Stimulated activated CD8-positive, alpha-beta memory T cell treated with anti-CD3 and anti-CD28 coated beads, Interleukin-12 subunit alpha, Interleukin-12 subunit beta, amount 100 ng/mL, for 24 hours (primary cell): Measurements from ENCODE around the gene FHOD3.
"Not testable (repeated sequence)": the region's sequence is repeated elsewhere in the genome, so short reads cannot be mapped to it uniquely, and the experiment has no call there.

Experiments used
- DNase-seq: peaks from one replicate; pipeline ENCODE4 v3.0.0-alpha.2; 2020; ENCODE audit errors: extremely low read depth

Gene FHOD3

DNA sequence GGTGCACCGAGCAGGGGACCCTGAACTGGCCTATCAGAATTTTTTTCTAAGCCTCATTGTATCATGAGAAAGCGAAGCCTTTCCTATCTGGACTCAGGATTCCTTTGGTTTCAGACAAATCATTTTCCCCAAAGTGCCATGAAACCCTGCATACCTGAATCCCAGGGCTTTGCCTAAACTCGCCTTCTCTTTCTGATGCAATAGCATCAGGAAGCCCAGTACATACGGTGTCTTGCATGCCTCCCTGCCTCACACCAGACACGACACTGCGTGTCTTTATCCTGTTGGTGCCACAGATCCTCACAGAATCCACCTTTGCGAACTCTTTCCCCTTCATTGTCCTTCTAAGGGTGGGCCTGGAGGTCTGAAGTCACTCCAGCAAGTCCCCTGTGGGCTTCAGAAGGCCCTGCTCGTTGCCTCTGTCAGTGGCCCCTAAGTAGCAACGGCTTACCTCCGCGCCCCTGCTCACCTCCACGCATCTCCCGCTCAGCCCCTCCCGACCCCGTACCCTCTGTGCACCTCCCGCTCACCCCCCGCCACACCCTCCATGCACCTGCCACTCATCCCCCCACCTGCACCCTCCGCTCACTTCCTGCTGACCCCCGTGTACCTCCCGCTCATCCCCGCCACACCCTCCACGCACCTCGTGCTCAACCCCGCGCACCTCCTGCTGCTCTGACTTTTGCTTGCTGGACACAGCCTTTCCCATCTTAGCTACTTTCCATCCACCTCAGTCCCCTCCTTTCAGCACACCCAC is 447.9 kb downstream of the FHOD3 start:
- DNase-seq: no peak

DNA sequence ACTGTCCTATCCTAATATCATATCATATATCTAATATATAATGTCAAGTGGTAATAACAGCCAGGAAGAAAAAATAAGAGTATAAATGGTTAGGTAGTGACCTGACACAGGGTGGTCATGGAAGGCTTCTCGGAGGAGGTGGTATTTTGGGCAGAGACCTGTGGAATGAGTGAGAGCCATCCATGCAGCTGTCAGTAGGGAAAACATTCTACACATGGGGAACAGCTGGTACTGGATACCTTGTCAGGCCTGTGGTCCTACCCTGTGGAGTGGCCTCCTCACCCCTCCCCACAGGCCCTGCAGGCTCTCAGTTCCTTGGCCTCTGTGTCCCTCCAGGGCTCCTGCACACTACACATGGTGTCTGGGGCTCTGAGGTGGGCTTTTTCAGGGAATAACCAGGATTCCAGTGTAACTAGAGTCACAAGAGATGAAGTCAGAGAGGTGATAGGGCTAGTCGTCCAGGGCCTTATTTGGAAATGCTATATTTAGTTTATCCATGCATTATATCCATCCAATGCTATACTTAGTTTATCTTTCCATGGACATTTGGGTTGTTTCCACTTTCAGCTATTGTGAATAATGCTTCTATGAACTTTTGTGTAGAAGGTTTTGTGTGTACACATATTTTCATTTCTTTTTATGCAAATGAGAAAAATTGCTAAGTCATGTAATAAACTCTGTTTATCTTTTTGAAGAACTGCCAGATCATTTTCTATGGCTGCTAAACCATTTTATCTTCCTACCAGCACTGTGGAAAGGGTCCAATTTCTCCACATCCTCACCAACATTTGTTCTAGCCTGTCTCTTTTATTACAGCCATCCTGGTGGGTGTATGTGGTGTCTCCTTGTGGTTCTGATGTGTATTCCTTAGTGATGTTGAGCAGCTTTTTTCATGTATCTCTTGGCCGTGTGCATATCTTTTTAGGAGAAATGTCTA is 455.7 kb downstream of the FHOD3 start:
- no peak for DNase-seq

DNA sequence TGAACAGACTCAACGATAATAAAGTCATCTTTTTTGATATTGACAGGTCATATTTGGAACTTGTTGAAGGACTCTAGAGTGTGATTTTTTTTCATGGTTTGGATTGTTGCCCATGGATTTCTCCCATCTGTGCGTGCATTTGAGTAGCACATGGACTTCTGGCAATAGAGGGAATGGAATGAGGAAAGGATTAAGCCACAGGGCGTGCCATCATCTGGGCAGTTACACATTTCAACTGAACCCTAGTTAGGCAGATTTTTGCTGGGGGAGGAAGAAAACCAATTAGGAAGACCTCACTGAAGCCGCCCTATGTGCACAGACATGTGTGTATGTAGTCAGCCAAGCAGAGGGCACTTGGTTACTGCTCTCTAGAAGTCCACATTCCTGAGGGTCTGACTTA is 458.7 kb downstream of the FHOD3 start:
- no peak for DNase-seq

DNA sequence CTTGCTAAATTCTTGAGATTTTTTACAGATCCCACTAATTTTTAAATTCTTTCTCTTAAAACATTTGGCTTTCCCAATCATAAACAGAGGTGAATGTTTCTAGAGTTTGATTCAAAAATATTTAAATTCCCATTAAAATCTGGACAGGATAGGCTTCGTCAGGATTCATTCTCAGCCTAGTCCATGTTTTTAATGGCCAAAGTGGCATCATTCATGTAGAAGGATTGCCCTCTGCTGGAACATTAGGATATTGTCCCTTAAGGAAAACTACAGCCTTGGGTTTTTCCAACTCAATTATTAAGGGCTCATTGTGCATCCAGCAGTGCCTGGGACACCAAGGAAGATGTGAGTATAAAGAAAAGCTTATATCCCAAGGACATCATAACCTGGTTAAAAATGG is 459.6 kb downstream of the FHOD3 start:
- no peak for DNase-seq

DNA sequence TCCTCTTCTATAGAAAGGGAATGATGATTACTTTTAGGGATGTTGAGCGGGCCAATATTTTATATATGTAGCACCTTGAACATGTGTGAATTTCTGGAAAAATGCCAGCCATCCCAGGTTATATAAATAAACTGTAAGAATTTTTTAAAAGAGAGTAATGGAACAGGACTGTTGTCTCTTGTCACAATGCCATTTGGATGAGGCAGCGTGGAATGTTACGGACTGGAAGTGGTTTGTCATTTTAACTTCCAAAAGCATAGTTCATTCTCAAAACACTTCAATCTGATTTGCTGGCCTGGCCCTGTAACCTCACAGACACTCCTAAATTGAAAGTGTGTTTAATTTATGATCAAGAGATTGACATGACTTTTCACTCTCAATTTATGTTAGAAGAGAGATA is 460.5 kb downstream of the FHOD3 start:
- DNase-seq: no peak

DNA sequence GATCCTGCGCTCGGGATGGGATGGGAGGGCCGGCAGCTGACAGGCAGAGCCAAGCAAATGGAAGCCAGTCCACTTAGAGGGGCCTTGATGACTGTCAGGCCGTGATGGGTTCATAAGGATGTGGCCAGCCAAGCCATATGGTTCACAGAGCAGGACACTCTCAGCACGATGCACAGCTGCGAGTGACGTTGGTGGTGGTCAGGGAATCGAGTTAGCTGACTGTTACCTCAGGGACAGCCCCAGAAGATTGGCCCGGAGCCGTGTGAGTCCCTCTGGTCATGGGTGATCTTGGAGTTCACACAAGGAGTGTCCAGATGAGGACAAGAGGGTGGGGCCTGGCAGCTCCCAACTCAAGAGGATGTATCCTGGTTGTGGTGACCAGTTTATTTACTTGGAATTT is 461.1 kb downstream of the FHOD3 start:
- no peak for DNase-seq

DNA sequence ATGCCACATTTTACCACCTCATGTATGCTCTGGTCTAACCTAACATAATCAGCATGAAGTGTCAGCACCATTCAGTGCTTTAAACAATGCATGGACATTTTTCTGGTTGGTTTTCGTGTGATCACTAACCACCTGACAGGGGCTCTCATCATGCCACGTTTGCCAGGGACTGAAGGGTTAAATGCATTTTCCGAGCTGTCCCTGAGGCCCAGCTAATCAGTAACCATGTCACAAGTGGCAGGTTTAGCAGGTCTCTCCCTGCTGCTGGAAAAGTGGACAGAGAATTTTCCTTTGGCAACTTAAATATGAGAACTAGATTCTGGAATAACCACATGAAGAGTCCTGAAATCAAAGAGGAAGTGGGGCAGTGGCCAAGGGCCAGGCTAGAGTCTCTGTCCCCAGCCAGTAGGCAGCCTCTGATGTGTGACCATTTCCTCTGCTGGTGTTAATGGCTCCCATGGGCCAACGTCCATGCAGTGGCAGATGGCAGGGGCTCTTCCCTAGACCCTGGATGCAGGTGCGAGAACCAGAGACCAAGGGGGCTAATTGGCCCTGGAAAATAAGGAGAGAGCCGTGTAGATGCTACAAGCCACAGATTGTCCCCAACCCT is 461.8 kb downstream of the FHOD3 start:
- DNase-seq: no peak

DNA sequence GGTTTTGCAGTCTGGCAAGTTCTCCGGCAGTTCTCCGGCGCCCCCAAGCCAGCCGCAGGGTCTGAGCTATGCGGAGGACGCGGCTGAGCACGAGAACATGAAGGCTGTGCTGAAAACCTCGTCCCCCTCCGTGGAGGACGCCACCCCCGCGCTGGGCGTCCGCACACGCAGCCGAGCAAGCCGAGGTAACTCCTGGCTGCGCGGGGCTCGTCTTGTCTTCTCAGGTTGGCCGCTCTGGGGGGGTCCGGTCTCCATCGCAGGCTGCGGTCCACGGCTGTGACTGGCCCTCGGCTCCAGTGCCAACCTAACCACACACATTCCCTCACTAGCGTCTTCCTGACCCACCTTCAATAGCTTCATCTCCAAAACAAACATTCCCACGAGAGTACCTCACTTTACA is 463.1 kb downstream of the FHOD3 start:
- DNase-seq: no peak

DNA sequence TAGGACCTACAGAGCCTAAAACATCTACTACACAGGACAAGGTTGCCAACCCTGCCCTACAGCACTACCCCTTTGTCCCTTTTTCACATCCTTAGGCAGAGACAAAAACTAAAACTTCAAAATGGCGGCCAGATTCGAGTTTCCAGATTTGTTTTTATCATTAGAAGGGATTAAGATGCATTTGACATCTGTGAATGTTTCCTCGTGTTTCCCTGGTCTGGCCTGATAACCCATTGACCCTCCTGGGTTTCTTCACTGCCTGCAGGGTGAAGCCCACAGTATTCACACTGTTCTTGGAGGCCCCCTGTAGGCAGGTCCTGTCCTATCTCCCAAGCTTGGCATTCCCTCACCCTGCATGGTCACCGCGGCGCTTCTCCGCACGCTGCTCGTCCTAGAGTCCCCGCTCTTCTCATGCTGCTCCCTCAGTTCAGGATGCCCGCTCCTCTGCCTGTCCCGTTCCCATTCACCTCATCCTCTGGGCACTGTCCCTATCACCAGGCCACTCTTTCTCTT is 463.7 kb downstream of the FHOD3 start:
- DNase-seq: no peak

DNA sequence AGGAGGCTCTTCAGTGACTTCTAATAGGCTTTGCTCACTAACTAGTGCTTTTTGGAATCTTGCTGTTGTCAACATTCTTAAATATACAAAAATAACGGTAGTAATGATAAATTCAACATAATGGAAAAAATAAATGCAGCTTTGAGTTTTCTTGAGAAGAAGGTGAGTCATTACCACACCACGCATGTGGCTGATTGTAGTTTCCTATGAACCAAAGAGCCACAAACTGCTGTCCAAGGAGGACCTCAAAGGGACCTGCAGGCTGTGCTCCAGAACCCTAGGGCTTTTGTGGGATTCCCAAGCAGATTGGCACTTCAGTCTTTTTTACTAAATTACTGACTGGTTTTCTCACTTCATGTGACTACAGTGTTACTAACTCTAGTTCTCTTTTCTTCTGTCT is 464.6 kb downstream of the FHOD3 start:
- no peak for DNase-seq

DNA sequence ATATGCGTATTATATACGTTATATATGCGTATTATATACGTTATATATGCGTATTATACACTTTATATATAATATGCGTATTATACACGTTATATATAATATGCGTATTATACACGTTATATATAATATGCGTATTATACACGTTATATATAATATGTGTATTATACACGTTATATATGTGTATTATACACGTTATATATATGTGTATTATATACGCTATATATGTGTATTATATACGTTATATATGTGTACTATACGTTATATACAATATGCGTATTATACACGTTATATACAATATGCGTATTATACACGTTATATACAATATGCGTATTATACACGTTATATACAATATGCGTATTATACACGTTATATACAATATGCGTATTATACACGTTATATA is 465.5 kb downstream of the FHOD3 start:
- DNase-seq: not testable (repeated sequence)

DNA sequence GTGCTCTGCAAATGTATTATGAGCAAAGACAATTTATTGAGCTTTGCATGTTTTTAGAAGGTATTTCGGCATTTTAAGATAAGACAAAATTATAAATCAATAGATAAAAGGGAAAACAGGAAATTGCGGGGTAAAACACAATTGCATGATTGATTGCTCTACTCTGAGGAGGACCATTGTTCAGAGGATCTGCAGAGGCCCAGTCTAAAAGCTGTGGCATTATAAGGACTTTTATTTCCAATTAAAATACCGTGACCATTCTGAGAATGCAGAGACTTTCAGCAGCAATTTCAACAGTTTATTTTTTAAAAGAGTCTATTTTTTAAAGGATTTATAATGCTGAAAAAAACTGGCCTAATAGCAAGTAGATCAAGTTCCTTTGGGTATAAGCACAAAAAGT is 469.3 kb downstream of the FHOD3 start:
- no peak for DNase-seq

DNA sequence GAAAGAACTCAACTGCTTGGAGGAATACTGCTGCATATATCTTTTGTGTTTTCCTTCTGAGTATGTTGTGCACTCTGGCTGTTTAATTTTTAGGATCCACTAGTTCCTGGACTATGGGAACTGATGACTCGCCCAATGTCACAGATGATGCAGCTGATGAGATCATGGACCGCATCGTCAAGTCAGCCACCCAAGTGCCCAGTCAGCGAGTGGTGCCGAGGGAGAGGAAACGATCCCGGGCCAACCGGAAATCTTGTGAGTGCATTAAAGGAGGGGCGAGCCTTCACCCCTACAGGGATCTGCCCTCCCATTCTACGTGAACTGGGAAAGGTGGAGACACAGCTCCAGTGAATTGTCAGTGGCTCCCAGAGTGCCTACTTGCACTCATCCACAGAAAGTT is 471.7 kb downstream of the FHOD3 start:
- no peak for DNase-seq

DNA sequence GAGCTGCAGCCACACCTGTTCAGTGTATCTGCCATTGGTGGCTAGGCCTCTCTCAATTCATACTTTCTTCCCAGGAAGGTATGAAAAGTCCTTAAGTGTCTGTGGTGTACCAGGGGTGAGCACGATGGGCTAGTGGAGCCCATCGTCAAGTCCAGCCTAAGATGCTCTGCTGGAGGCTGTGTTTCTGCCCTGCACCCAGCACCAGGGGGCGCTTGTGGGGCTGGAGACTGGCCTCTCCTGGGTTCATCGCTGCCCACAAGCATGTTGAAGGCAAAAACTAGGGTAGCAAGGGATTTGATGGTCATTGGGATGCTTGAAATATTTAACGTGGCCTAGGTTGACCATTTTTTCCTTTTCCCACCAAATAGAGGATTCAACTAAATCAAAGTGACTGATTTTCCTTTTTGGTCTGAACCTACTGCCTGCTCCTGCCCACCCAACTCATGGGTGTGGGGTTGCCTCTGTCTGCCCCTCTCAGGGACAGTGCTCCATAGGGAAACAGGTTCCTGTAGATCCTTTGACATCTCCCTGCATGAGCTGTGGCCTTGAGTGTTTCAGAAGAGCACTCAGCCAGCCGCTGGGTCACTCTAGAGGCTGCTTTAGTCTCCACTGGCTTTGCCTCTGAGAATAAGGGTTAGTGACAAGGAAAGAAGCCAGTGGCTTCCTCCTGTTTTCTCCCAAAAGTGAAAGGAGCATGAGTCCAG is 472.2 kb downstream of the FHOD3 start:
- DNase-seq: no peak

DNA sequence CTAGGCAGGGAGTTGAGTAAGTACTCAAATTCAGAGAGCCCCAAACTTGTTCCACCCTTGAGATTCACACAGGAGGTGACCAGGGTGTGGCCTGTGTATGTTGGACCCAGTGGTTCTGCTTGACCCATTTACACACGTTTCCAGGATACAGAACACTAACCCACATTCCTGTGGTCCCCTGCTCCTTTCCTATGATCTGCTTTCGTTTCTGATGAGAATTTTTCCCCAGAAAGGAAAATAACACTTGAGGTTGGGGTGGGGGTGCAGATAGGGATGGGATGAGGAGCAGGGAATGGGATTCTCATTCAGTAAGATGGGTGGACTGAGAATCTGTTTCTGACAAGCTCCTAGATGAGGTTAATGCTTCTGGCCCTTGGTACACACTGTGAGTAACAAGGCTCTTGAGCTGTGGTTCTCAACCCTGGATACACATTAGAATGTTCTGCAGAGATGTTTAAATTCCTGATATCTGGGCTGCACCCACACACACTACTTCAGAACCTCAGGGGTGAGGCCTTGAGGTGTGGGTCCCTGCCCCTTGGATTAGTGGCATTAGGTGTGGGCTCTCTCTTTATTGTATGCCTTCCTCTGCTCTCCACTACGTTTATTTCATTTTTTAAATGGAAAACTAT is 472.9 kb downstream of the FHOD3 start:
- DNase-seq: no peak

DNA sequence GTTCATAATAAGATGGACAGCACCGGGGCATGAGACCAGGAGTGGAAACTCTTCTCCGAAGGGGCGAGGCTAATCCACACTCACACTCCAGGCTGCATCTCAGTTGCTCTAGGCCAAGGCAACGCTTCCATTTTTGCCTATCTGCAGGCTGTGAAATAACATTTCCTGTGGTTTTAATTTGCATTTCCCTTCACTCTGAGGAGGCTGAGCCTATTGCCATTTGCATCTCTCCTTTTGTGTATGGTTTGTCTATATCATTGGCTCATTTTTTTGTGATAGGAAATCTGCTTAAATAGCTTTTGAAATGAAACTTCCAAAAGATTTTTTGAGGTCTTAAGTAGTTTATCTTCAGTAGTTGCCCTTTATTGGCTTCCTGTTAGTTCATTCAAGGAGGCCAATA is 473.7 kb downstream of the FHOD3 start:
- no peak for DNase-seq

DNA sequence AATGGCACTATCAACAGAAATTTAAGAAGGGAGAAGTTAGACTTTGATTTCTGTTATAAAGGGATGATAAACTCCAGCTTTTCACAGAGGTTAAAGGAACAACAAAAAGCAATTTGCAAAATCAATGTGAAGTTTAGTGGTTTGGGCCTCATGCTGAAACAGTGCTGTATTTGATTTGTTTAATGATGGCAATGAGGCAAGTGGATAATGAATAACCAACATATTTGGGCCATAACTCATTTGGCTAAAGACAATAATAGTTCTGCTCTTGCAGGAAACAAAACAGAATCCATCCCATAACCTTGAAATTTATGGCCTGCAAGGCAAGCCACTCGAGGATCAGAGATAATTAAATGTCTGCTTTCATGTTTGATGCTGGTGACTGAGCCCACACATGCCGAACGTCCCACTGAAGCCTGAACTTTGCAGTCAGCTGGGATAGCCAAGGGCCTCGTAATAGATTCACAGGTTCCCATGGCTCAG is 474.8 kb downstream of the FHOD3 start:
- no peak for DNase-seq

DNA sequence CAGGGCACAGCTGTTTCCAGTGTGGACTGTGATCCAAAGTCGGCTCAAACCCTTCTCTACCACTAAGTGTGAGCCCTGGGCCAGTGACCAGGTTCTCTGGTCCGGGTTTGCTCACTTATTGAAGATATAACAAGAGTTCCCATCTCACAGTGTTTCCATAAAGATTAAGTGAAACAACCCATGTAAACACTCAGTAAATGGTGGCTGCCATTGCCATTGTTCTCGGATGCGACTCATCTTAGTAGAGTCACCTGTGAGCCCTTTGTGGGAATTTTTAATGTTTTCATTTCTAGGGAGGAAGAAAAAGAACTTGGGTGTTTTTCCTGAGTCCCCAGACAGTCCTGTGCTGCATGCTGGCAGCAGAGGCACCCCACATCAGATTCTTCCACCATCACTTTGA is 477.9 kb downstream of the FHOD3 start:
- DNase-seq: no peak

DNA sequence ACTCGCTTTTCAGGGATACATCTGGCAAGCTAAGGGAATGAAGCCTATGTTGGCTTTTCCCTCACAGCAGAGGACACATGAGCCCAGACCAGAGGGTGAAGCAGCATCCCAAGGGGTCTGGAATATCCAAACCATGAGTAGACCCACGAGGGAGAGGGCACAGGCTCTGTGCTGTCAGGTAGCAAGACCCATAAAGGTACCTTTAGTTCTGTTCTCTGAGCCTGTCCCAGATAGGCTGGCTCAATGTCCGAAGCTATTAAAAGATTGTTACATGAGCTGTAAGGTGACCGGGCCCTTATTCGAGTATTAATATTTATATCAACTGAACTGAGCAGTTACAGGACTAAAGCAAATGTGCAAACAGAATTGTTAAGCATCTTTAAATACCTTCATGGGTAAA is 479.1 kb downstream of the FHOD3 start:
- DNase-seq: no peak

DNA sequence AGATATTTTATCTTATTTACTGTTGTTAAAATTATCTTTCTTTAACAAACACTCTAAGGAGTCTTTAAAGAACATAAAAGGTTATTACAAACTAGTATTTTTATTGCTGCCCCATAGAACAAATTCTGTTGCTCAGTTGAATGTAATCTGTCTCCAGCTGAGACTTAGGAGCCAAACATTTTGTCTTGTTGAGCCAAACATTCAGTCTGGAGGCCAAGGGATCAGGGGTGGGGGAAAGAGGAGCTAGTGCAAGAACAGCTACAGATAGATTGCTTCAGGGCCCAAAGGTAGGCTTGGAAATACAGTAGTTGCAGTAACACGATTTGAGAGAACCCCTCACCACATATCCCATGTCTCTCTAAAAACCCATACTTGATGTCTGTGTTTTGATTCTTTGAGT is 480.1 kb downstream of the FHOD3 start:
- no peak for DNase-seq

DNA sequence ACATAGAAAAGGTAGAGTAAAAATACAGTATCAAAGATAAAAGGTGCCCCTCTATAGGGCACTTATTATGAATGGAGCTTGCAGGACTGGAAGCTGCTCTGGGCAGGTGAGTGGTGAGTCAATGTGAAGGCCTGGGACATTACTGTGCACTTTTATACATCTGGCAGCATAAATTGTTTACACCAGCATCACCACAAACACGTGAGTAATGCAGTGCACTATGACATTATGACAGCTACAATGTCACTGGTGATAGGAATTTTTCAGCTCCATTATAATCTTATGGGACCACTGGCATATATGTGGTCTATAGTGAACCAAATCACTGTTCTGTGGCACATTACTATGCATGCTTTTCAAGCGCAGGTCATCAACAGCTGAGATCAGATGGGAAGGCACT is 483.2 kb downstream of the FHOD3 start:
- DNase-seq: no peak
